AG09319 (cell line): Measurements from ENCODE around the gene TRIM31.

Experiments used
- DNase-seq: peaks from one replicate; pipeline ENCODE4 v3.0.0-alpha.2; 2010; ENCODE audit warnings: low read depth; ENCODE audit errors: extremely low read depth
- TF ChIP-seq, protein P1 (sequence below): IDR thresholded peaks from 2 replicates; pipeline ENCODE4 v1.5.1; 2011; ENCODE audit warnings: low read depth, mild to moderate bottlenecking, inconsistent platforms, low read length, moderate library complexity

The TRIM31 gene

DNA sequence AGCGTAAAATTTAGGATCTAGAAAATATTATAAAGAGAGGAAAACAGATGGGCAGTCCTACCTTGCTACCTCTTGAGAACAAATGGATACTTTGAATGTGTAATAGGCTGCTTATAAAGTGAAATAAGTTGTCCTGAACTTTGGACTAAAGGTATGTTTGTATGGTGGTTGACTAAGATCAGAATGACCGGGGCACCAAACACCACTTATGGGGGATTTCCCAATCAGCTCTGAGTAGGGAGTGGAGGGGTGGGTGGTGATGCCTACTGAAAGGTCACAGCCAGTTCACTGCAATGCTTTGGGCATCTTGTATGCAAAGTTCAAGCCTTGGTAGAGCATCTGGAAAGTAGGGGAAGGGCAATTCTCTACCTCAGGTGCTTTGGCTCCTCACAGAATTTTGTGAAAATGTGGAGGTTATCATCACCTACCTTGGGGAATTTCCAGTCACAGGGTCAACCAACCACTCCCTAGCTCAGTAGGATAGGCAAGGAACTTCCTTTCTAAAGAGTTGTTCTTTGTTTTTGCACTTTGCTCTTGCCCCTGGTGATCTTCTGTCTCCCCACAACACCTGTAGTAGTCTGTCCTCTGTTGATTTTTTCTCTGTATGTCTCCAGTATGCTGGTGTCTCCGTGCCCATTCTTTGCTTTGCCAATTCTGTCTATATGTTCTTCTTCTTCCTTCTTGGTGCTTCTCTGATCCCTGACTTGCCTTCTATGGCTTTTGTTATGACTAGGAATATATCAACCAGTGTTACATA, at the start of gene TRIM31:
TSS of gene TRIM31 (minus strand) at position 88 of the 757 bp plus-strand sequence. CDS start 285 bp downstream, outside the sequence.
- TF ChIP-seq, protein P1, sequence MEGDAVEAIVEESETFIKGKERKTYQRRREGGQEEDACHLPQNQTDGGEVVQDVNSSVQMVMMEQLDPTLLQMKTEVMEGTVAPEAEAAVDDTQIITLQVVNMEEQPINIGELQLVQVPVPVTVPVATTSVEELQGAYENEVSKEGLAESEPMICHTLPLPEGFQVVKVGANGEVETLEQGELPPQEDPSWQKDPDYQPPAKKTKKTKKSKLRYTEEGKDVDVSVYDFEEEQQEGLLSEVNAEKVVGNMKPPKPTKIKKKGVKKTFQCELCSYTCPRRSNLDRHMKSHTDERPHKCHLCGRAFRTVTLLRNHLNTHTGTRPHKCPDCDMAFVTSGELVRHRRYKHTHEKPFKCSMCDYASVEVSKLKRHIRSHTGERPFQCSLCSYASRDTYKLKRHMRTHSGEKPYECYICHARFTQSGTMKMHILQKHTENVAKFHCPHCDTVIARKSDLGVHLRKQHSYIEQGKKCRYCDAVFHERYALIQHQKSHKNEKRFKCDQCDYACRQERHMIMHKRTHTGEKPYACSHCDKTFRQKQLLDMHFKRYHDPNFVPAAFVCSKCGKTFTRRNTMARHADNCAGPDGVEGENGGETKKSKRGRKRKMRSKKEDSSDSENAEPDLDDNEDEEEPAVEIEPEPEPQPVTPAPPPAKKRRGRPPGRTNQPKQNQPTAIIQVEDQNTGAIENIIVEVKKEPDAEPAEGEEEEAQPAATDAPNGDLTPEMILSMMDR = no peak
- DNase-seq = no peak

GRCh38 chr6:30162265-30163089, 49.6 kb upstream of the TRIM31 start:
- TF ChIP-seq, protein P1 = no peak
- DNase-seq = no peak

- TF ChIP-seq, protein P1 = no peak
Measured at GRCh38 chr6:30160785-30161531, 48.1 kb upstream of the TRIM31 start, which contains the start of gene TRIM10. TRIM10 (minus strand) TSS chr6:30161211; CDS start chr6:30160858, 353 bp downstream.

DNA sequence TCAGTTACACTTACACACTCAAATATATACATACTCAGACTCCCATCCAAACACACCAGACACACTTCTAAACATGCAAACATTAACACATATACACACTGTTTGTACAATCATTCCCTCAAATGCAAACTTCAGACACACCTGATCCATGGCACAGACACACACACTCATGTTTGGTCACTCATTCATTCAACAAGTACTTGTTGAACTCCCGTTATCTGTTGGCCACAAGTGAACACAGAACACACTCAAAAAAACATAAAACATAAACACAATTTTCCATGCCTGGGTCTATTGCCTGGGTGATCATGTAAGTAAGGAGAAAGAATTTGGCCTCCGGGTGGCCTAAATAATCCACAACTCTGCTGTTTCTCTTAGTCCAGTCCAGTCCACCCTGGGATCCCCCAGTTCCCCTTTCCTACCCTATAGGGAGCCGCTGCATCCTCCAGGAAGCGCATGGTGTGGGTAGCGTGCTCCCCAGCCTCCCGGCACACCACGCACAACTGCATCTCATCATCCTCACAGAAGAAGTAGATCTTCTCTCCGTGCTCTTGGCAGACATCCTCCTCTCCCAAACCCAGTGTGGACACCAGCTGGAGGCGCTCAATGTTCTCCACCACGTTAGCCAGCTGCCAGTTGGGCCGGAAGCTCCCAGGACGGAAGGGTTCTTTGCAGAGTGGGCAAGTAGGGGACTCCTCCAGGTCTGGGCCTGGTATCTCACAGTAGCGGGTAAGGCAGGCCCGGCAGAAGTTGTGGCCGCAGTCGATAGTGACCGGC, 47.3 kb upstream of the TRIM31 start:
- no peak for DNase-seq
- TF ChIP-seq, protein P1 = no peak

More at GRCh38 chr6:30160785-30161531, 48.1 kb upstream of the TRIM31 start, which contains the start of gene TRIM10:
- DNase-seq = no peak

DNA sequence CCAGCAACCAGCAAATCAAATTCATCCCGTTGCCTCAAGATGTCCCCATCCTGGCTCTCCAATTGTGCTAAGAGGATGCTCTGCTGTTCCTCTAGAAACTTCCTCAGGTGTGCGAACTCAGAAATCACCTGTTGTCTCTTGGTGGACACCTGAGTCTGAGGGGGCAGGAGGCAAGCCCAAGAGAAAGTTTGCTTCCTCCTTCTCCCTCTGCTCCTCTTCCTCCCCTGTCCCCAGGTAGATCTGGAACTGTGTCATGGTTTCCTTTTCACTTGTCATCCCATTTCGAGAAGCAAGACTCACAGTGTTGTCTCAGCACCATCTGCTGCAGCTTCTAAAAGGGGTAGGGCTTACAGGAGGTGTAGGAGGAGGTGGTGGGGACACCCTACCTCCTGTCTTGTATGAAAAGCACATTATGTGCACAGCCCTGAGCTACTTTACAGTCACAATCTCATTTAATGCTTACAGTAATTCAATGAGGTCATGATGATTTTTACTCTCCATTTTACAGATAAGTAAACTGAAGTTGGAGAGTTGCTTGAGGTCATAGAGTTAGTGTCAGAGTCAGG, 45.7 kb upstream of the TRIM31 start:
- DNase-seq = no peak

DNA sequence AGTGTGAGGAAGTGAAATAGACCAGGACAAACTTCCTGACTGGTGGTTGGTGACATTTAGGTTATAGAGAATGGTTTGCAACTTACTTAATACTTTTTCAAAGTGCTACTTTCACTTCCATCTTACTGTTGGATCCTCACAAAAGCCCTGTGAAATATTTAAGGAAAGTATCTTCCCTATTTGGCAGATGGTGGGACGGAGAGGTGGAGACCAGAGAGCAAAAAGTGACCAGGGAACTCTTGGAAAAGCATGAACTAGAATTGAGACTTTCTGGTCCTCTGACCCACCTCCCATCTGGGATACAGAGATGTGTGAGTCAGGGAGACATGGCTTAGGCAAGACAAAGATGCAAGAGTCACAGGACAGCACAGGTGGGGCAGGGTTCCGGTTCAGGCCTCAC, 45.1 kb upstream of the TRIM31 start:
- DNase-seq = no peak
- TF ChIP-seq, protein P1 = no peak

More for the DNA sequence above, 45.7 kb upstream of the TRIM31 start:
- TF ChIP-seq, protein P1 = no peak
